ENCODE measurements around the gene UBXN10.

Gene UBXN10

DNA sequence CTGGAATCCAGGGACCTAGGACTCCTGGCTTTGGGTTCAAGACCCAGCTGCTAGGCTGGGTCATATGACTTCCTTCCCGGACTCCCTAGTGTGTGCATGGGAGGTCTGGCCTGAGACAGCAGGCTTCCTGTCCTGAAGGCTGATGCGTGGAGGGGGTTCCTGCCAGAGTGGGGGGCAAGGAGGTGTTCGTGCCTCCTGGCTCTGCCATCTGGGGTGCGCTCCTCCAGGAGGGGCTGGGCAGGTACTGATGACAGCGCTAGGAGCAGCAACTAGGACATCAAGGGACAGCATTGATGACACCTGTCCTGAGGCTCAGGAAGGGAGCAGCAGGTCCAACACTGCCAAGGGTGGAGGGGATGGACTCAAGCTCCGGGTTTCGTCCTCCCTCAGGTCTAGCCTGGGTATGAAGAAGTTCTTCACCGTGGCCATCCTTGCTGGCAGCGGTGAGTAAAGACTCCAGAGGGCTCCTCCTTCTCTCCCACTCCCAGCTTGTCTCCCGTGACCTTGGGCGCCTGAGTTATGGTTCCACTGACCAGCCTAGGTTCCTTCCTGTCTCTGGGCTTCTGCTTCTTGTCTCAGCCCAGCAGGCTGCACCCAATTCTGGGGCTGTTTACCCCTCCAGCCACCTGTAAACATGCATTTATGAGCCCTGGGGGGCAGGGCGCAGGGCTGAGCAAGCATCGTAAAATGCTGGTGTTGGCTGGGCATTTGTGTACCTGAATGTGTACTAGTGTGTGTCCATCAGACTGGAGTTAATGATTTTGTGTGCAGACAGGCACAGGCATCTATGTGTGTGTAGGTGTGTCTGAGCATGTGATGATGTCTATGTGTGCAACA is 45.9 kb upstream of the UBXN10 start:
- FAIRE-seq = no peak
- DNase-seq (ENCODE audit: insufficient read length, low spot score) = no peak
- no peak for TF ChIP-seq CTCF (IDR thresholded peaks at IDR 0.05; ENCODE audit: insufficient read depth, missing control alignments)

DNA sequence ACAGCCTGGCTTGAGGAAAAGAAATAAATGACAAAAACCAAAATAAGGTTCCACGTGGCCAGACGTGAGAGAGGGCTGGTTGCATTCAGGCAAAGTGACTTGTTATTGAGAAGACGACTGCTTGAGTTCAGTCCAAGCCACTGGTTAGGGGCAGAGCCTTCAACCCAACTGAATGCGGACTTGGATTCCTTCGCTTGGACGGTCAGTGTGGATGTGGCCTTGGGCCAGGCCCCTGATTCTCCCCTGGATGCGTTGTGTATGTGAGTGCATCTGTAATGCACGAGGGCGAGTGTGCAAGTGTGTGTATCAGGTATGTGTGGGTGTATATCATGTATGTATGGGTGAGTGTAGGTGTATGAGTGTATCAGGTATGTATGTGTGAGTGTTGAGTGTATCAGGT is 44.9 kb upstream of the UBXN10 start:
- FAIRE-seq (no peak), DNase-seq (ENCODE audit: insufficient read length, low spot score) (no peak)
- TF ChIP-seq CTCF (IDR thresholded peaks at IDR 0.05; ENCODE audit: insufficient read depth, missing control alignments) = no peak

GRCh38 chr1:20141466-20141865 is 44.4 kb upstream of the UBXN10 start:
- FAIRE-seq (no peak), DNase-seq (ENCODE audit: insufficient read length, low spot score) (no peak)
- TF ChIP-seq CTCF (IDR thresholded peaks at IDR 0.05; ENCODE audit: insufficient read depth, missing control alignments) = no peak

DNA sequence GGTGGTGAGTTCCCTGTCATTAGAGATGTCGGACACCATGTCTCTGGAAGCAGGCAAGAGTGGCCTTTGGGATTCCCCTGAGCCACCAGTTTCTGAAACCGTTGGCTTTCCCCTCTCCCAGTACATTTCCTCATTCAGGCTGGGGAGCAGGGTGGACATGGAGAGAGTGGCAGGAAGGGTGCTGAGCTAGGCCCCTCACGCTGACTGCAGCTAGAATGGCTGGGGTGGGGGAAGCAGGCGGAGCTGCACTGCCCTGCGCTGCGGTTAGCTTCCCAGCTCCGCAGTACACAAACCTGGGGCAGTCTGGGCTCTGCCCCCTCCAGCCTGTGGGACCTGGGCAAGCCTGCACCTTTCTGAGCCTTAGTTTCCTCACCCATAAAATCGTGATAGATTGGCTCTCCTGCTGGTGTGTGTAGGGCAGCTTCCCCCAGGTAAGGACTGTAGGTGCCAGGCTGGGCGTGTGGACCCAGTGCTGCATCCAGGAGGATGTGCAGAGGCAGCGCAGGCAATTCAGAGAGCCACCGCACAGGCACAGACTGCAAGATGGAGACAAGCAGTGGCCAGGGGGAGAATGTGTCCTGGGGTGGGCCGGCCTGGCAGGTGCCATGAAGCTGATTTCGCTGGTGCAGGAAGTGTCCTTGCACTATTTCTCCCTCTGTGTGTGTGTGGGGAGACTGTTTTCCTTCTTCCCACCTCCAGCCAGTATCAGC is 43.7 kb upstream of the UBXN10 start:
- no peak for FAIRE-seq
- no peak for DNase-seq (ENCODE audit: insufficient read length, low spot score)
- TF ChIP-seq CTCF (IDR thresholded peaks at IDR 0.05; ENCODE audit: insufficient read depth, missing control alignments) = no peak

GRCh38 chr1:20143318-20143717 is 42.6 kb upstream of the UBXN10 start:
- FAIRE-seq (no peak), DNase-seq (ENCODE audit: insufficient read length, low spot score) (no peak)
- no peak for TF ChIP-seq CTCF (IDR thresholded peaks at IDR 0.05; ENCODE audit: insufficient read depth, missing control alignments)

DNA sequence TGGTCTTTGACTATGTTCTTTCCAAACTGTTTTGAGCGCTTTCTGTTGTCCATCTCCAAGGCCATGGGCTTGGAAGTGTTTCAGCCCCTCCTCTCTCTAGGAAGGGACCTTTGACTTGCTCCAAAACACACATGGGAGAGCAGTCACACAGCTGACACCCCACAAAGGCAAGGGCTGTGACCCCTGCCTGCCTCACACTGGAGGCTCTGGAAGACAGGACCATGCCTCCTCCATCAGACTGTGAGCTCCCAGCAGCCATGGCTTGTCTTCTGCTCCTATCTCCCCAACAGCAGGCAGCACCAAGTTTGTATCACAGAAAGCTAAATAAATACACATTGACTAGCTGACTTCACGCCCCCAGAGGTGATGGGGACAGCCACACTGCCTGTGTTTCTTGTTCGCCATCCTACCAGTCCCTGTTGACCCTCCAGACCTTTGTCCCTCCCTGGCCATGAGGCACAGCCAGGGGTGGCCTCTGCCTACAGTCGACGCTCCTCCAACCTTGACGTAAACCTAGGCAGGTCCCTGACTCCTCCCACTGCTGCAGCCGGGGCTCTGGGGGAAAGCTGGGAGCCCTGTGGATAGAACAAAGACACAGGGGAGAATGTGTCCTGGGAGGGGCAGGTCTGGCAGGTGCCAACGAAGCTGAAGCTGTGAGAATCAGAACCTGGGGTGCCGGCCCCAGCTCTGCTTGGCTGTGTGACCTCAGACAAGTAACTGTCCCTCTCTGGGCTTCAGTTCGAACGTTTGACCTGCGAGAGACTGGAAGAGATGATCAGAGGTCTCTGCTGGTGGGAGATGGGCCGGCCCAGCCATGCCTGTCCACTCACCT is 41.9 kb upstream of the UBXN10 start:
- no peak for TF ChIP-seq CTCF (IDR thresholded peaks at IDR 0.05; ENCODE audit: insufficient read depth, missing control alignments)
- DNase-seq (ENCODE audit: insufficient read length, low spot score) (no peak), FAIRE-seq (no peak)

Data from D721Med (cell line).